ENCODE data around the gene NRARP. TPM values are rescaled to one million over a fixed set of nuclear protein-coding genes. Genes with fewer than 3 reads are reported as not detected.
A peak's percentile ranks its signal among the peaks of the same experiment; 100 is the strongest.

NRARP gene
- total RNA-seq, 1 experiment from 2014 or later, result 23.8 TPM

DNA sequence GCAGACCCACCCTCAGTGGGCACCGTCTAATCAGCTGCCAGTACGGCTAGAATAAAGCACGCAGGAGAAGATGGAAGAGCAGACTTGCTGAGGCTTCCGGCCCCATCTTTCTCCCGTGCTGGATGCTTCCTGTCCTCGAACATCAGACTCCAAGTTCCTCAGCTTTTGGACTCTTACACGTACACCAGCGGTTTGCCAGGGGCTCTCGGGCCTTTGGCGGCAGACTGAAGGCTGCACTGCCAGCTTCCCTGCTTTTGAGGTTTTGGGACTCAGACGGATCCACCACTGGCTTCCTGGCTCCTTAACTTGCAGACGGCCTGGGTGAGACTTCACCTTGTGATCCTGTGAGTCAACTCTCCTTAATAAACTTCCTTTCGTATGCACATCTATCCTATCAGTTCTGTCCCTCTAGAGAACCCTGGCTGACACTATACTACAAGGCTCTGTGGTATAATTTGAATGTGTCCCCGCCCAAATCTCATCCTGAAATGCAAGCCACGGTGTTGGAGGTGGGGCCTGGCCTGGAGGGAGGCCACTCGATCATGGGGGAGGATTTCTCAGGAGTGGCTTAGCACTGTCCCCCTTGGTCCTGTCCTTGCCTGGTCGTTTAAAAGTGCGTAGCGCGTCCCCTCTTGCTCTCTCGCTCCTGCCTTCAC lies 31.1 kb upstream of the NRARP start:
- H2AK5ac ChIP-seq (ENCODE audit: insufficient read length, low read length), result no peak overlapping the region
- H3K23ac ChIP-seq (ENCODE audit: insufficient read length, low read depth, low read length), result no peak overlapping the region
- peaks cover 1 to 3% (median 2%) of the 10 kb centered on the region in 3 experiments; a peak in 4 of 7 replicates for H3K36me3 Mint-ChIP-seq (ENCODE audit: insufficient read depth in 1 of 3, low read depth in 3 of 3)
- no peak overlapping the region for H3K18ac ChIP-seq (ENCODE audit: insufficient read length, low read depth, low read length)
- H3K4me1 ChIP-seq (ENCODE audit: insufficient read depth, low read length), result no peaks in the 10 kb centered on the region
- no peak overlapping the region for H4K5ac ChIP-seq (ENCODE audit: insufficient read length, low read depth, low read length)
- DNase-seq, result peak; percentile 26
- H3K27me3 ChIP-seq (ENCODE audit: insufficient read depth, low read length), result no peaks in the 10 kb centered on the region
- H3K27me3 Mint-ChIP-seq (ENCODE audit: low read depth), result peaks cover 9% of the 10 kb centered on the region
- H3K79me2 ChIP-seq (ENCODE audit: insufficient read depth, low read length), result no peaks in the 10 kb centered on the region
- H3K9me3 Mint-ChIP-seq, result peaks cover 13 to 76% of the 10 kb centered on the region in 2 experiments
- no peak overlapping the region for H4K8ac ChIP-seq (replicated peaks; ENCODE audit: insufficient read length, low read depth, low read length)
- H2BK15ac ChIP-seq (ENCODE audit: low read depth, low read length), result no peak overlapping the region
- no peak overlapping the region for H3K14ac ChIP-seq (ENCODE audit: insufficient read depth, low read length)
- H2BK120ac ChIP-seq (ENCODE audit: low read depth, low read length, poor library complexity, severe bottlenecking), result no peak overlapping the region
- H3K23me2 ChIP-seq (ENCODE audit: insufficient read length, low read depth, low read length, poor library complexity, severe bottlenecking), result no peaks in the 10 kb centered on the region
- WGBS (ENCODE audit: extremely low coverage, insufficient read length, low lambda C conversion rate), result no CpG with 5 or more reads among the region's 21 CpGs
- no peak overlapping the region for H2AFZ ChIP-seq (ENCODE audit: low read length)
- H3K56ac ChIP-seq (ENCODE audit: insufficient read length, low read depth, low read length), result no peak overlapping the region
- no peak overlapping the region for H3K4ac ChIP-seq (ENCODE audit: low read depth, low read length)
- no peak overlapping the region for H3K27ac Mint-ChIP-seq
- H4K91ac ChIP-seq (ENCODE audit: insufficient read length, low read depth, low read length), result no peak overlapping the region
- H3K79me1 ChIP-seq (ENCODE audit: insufficient read depth, low read depth, low read length, poor library complexity, severe bottlenecking), result no peaks in the 10 kb centered on the region
- H3K4me2 ChIP-seq (ENCODE audit: insufficient read depth, insufficient read length, low read length), result no peak overlapping the region
- no peaks in the 10 kb centered on the region for H3K9me3 ChIP-seq (ENCODE audit: control insufficient read depth, low read depth, low read length)
- no peak overlapping the region for H3T11ph ChIP-seq (ENCODE audit: low read length)
- H2BK12ac ChIP-seq (ENCODE audit: insufficient read length, low read depth, low read length), result no peak overlapping the region
- no peak overlapping the region for H2BK5ac ChIP-seq (ENCODE audit: insufficient read length, low read length)
- H3K27ac ChIP-seq (ENCODE audit: insufficient read length, low read depth, low read length), result no peak overlapping the region
- H3K4me1 Mint-ChIP-seq, result peaks cover 0 to 5% of the 10 kb centered on the region in 2 experiments; a peak in 2 of 4 replicates
- H3K4me3 Mint-ChIP-seq, result no peak overlapping the region
- no peak overlapping the region for H2BK20ac ChIP-seq (ENCODE audit: low read depth, low read length, poor library complexity, severe bottlenecking)
- TF ChIP-seq, protein P1, sequence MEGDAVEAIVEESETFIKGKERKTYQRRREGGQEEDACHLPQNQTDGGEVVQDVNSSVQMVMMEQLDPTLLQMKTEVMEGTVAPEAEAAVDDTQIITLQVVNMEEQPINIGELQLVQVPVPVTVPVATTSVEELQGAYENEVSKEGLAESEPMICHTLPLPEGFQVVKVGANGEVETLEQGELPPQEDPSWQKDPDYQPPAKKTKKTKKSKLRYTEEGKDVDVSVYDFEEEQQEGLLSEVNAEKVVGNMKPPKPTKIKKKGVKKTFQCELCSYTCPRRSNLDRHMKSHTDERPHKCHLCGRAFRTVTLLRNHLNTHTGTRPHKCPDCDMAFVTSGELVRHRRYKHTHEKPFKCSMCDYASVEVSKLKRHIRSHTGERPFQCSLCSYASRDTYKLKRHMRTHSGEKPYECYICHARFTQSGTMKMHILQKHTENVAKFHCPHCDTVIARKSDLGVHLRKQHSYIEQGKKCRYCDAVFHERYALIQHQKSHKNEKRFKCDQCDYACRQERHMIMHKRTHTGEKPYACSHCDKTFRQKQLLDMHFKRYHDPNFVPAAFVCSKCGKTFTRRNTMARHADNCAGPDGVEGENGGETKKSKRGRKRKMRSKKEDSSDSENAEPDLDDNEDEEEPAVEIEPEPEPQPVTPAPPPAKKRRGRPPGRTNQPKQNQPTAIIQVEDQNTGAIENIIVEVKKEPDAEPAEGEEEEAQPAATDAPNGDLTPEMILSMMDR (conservative IDR thresholded peaks at IDR 0.05), result no peak
- no peaks in the 10 kb centered on the region for H4K20me1 ChIP-seq (ENCODE audit: control insufficient read depth, insufficient read depth, insufficient read length)
- no peak overlapping the region for H3K9ac ChIP-seq (ENCODE audit: extremely low read depth, insufficient read length, low read length)
